H9 (cell line): ENCODE results near the gene RNLS. TPM values are rescaled to one million over a fixed set of nuclear protein-coding genes. Genes with fewer than 3 reads are reported as not detected.

Source experiments
- DNase-seq: peaks from one replicate; pipeline ENCODE4 v3.0.0-alpha.2; 2017
- H2AFZ ChIP-seq: one replicate; pipeline ENCODE4 v1.6.1; 2013; ENCODE audit warnings: mild to moderate bottlenecking, low read length, control low read depth, moderate library complexity
- H2AK5ac ChIP-seq: 2 replicates; pipeline ENCODE4 v1.6.1; 2013; ENCODE audit warnings: low read length, control low read depth, mixed read lengths; ENCODE audit not compliant: insufficient read length
- H2BK120ac ChIP-seq: one replicate; pipeline ENCODE4 v1.6.1; 2013; ENCODE audit warnings: low read depth, mild to moderate bottlenecking, low read length, control low read depth, inconsistent platforms; ENCODE audit not compliant: poor library complexity, severe bottlenecking
- H2BK12ac ChIP-seq: 2 replicates; pipeline ENCODE4 v1.6.1; 2013; ENCODE audit warnings: low read length, control low read depth, mixed read lengths, low read depth; ENCODE audit not compliant: insufficient read length
- H2BK15ac ChIP-seq: 2 replicates; pipeline ENCODE4 v1.6.1; 2013; ENCODE audit warnings: low read depth, low read length, control low read depth
- H2BK20ac ChIP-seq: one replicate; pipeline ENCODE4 v1.6.1; 2013; ENCODE audit warnings: low read depth, mild to moderate bottlenecking, low read length, control low read depth, inconsistent platforms; ENCODE audit not compliant: poor library complexity, severe bottlenecking
- H2BK5ac ChIP-seq: 2 replicates; pipeline ENCODE4 v1.6.1; 2013; ENCODE audit warnings: low read length, control low read depth, mixed read lengths; ENCODE audit not compliant: insufficient read length
- H3K14ac ChIP-seq: 2 replicates; pipeline ENCODE4 v1.6.1; 2013; ENCODE audit warnings: low read length, control low read depth; ENCODE audit not compliant: insufficient read depth
- H3K18ac ChIP-seq: 2 replicates; pipeline ENCODE4 v1.6.1; 2013; ENCODE audit warnings: low read depth, mild to moderate bottlenecking, mixed read lengths, low read length, control low read depth; ENCODE audit not compliant: insufficient read length
- H3K23ac ChIP-seq: 2 replicates; pipeline ENCODE4 v1.6.1; 2013; ENCODE audit warnings: low read length, control low read depth, mixed read lengths, low read depth; ENCODE audit not compliant: insufficient read length
- H3K23me2 ChIP-seq: 2 replicates; pipeline ENCODE4 v1.6.1; 2013; ENCODE audit warnings: low read depth, mild to moderate bottlenecking, mixed read lengths, low read length, control low read depth; ENCODE audit not compliant: insufficient read length, poor library complexity, severe bottlenecking
- H3K27ac ChIP-seq: 2 replicates; pipeline ENCODE4 v1.5.1; 2013; ENCODE audit warnings: low read length, control low read depth, mixed read lengths, low read depth; ENCODE audit not compliant: insufficient read length
- H3K27me3 ChIP-seq: 2 replicates; pipeline ENCODE4 v1.6.1; 2013; ENCODE audit warnings: low read length, control low read depth, inconsistent platforms; ENCODE audit not compliant: insufficient read depth
- H3K4ac ChIP-seq: 2 replicates; pipeline ENCODE4 v1.6.1; 2013; ENCODE audit warnings: low read depth, mild to moderate bottlenecking, control low read depth, inconsistent platforms, low read length, moderate library complexity
- H3K4me1 ChIP-seq: 2 replicates; pipeline ENCODE4 v1.6.1; 2013; ENCODE audit warnings: low read length, control low read depth, inconsistent platforms; ENCODE audit not compliant: insufficient read depth
- H3K4me2 ChIP-seq: 2 replicates; pipeline ENCODE4 v1.6.1; 2013; ENCODE audit warnings: low read length, control low read depth, mixed read lengths; ENCODE audit not compliant: insufficient read length, insufficient read depth
- H3K56ac ChIP-seq: 2 replicates; pipeline ENCODE4 v1.6.1; 2013; ENCODE audit warnings: low read depth, mild to moderate bottlenecking, mixed read lengths, low read length, control low read depth; ENCODE audit not compliant: insufficient read length
- H3K79me1 ChIP-seq: 2 replicates; pipeline ENCODE4 v1.6.1; 2013; ENCODE audit warnings: low read depth, mild to moderate bottlenecking, moderate library complexity, low read length, control low read depth, inconsistent platforms; ENCODE audit not compliant: insufficient read depth, poor library complexity, severe bottlenecking
- H3K79me2 ChIP-seq: 2 replicates; pipeline ENCODE4 v1.6.1; 2013; ENCODE audit warnings: low read length, control low read depth, inconsistent platforms; ENCODE audit not compliant: insufficient read depth
- H3K9ac ChIP-seq: 2 replicates; pipeline ENCODE4 v1.6.1; 2013; ENCODE audit warnings: low read length, control low read depth, mixed read lengths; ENCODE audit not compliant: insufficient read length; ENCODE audit errors: extremely low read depth
- H3K9me3 ChIP-seq: one replicate; pipeline ENCODE4 v1.6.1; 2013; ENCODE audit warnings: low read depth, low read length, inconsistent platforms; ENCODE audit not compliant: control insufficient read depth
- H3T11ph ChIP-seq: one replicate; pipeline ENCODE4 v1.6.1; 2013; ENCODE audit warnings: mild to moderate bottlenecking, low read length, control low read depth, inconsistent platforms
- H4K20me1 ChIP-seq: one replicate; pipeline ENCODE4 v1.6.1; 2013; ENCODE audit not compliant: control insufficient read depth, insufficient read length, insufficient read depth
- H4K5ac ChIP-seq: 2 replicates; pipeline ENCODE4 v1.6.1; 2013; ENCODE audit warnings: low read depth, mild to moderate bottlenecking, mixed read lengths, low read length, control low read depth; ENCODE audit not compliant: insufficient read length
- H4K8ac ChIP-seq: replicated peaks from 2 replicates; pipeline ENCODE4 v1.6.1; 2013; ENCODE audit warnings: low read length, control low read depth, mixed read lengths, low read depth; ENCODE audit not compliant: insufficient read length
- H4K91ac ChIP-seq: 2 replicates; pipeline ENCODE4 v1.6.1; 2013; ENCODE audit warnings: low read depth, mild to moderate bottlenecking, moderate library complexity, mixed read lengths, low read length, control low read depth; ENCODE audit not compliant: insufficient read length
- H3K27ac Mint-ChIP-seq, 3 experiments: 2 replicates in 2 of 3; 3 replicates in 1 of 3; pipeline ENCODE4 v1.8.0; 2020 to 2021; ENCODE audit warnings: mixed read lengths in 3 of 3, mild to moderate bottlenecking in 1 of 3, moderate library complexity in 1 of 3
- H3K27me3 Mint-ChIP-seq: 2 replicates; pipeline ENCODE4 v1.8.0; 2021; ENCODE audit warnings: low read depth, mild to moderate bottlenecking, moderate library complexity, mixed read lengths
- H3K36me3 Mint-ChIP-seq, 3 experiments: 2 replicates in 2 of 3; 3 replicates in 1 of 3; pipeline ENCODE4 v1.8.0; 2020 to 2021; ENCODE audit warnings: low read depth in 3 of 3, mixed read lengths in 3 of 3; ENCODE audit not compliant: insufficient read depth in 1 of 3
- H3K4me1 Mint-ChIP-seq, 2 experiments: 2 replicates each; pipeline ENCODE4 v1.8.0; 2020; ENCODE audit warnings: mixed read lengths in 2 of 2
- H3K4me3 Mint-ChIP-seq, 2 experiments: 2 replicates in 1 of 2; 3 replicates in 1 of 2; pipeline ENCODE4 v1.8.0; 2020 to 2021; ENCODE audit warnings: mild to moderate bottlenecking in 2 of 2, mixed read lengths in 2 of 2, moderate library complexity in 1 of 2
- H3K9me3 Mint-ChIP-seq, 2 experiments: 2 replicates in 1 of 2; 3 replicates in 1 of 2; pipeline ENCODE4 v1.8.0; 2020; ENCODE audit warnings: mild to moderate bottlenecking in 2 of 2, mixed read lengths in 2 of 2, moderate library complexity in 1 of 2
- WGBS: extraction: QIAGEN DNeasy Blood & Tissue Kit; methylation state at CpG from one replicate; pipeline ENCODE4 v1.1.7; 2013; ENCODE audit warnings: missing lambda C conversion rate, low lambda C conversion rate, mixed read lengths; ENCODE audit not compliant: insufficient read length; ENCODE audit errors: extremely low coverage; 5-methylcytosine and 5-hydroxymethylcytosine counted together
- total RNA-seq: library from RNA; stranded (reverse); gene quantifications from 2 replicates; pipeline ENCODE4 v1.2.1, GENCODE V29; 2021
- TF ChIP-seq, protein P1 (sequence below): fragments of 200-600 bp; sonication (generic); conservative IDR thresholded peaks from 3 replicates; pipeline ENCODE4 v1.8.0; 2021; ENCODE audit warnings: antibody characterized with exemption, mild to moderate bottlenecking

The RNLS gene
- total RNA-seq, 1 experiment from 2014 or later = 7.5 TPM

DNA sequence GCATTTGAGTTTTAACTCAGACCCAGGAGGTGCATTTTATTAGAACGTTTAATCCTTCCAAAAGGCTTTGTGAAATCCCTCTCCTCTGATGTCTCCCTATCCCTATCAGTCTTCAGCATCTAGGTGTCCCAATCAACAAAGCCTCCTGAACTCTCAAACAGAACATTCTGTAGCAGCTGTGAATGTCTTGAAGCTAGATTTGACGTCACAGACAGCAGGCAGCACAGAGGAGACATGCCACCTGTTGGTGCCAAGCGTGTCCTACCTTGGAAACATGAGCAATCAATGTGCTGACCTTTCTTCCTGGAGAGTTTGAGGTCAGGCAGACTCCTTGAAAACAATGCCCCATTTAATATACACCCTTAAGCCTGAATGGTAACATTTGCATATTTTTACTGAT is 125.5 kb downstream of the RNLS start:
- Histone ChIP-seq H3K79me1 (no peaks in the 10 kb centered on the region), H3K27ac (no peak overlapping the region), H3K4me1 (no peaks in the 10 kb centered on the region), H2BK120ac (no peak overlapping the region), H4K20me1 (no peaks in the 10 kb centered on the region), H2AFZ (no peak overlapping the region), H3K4ac (no peak overlapping the region), H3K27me3 (no peaks in the 10 kb centered on the region), H2AK5ac (no peak overlapping the region), H3K18ac (no peak overlapping the region), H2BK15ac (no peak overlapping the region), H2BK12ac (no peak overlapping the region), H3K9ac (no peak overlapping the region), H3T11ph (no peak overlapping the region), H4K8ac (no peak overlapping the region), H3K56ac (no peak overlapping the region), H4K91ac (no peak overlapping the region), H2BK5ac (no peak overlapping the region), H2BK20ac (no peak overlapping the region), H3K9me3 (no peaks in the 10 kb centered on the region), H3K14ac (no peak overlapping the region), H4K5ac (no peak overlapping the region), H3K23ac (no peak overlapping the region), H3K4me2 (no peak overlapping the region), H3K23me2 (no peaks in the 10 kb centered on the region), H3K79me2 (no peaks in the 10 kb centered on the region)
- no CpG with 5 or more reads among the region's 3 CpGs for WGBS
- Mint-ChIP-seq H3K9me3 (no peaks in the 10 kb centered on the region), H3K4me3 (no peak overlapping the region), H3K27ac (peak overlapping the region in 1 of 3 experiments; percentile 86; a peak in 1 of 7 replicates), H3K4me1 (0 out of 4 replicates have a peak, but pooled peaks cover 0 to 2% of the 10 kb centered on the region in 2 experiments), H3K36me3 (no peaks in the 10 kb centered on the region; a peak in 1 of 7 replicates), H3K27me3 (no peaks in the 10 kb centered on the region; the same call in 1 of the 2 replicates)
- DNase-seq = no peak
- TF ChIP-seq, protein P1, sequence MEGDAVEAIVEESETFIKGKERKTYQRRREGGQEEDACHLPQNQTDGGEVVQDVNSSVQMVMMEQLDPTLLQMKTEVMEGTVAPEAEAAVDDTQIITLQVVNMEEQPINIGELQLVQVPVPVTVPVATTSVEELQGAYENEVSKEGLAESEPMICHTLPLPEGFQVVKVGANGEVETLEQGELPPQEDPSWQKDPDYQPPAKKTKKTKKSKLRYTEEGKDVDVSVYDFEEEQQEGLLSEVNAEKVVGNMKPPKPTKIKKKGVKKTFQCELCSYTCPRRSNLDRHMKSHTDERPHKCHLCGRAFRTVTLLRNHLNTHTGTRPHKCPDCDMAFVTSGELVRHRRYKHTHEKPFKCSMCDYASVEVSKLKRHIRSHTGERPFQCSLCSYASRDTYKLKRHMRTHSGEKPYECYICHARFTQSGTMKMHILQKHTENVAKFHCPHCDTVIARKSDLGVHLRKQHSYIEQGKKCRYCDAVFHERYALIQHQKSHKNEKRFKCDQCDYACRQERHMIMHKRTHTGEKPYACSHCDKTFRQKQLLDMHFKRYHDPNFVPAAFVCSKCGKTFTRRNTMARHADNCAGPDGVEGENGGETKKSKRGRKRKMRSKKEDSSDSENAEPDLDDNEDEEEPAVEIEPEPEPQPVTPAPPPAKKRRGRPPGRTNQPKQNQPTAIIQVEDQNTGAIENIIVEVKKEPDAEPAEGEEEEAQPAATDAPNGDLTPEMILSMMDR = no peak
